ENCODE results near the gene HES4.
A peak's percentile ranks its signal among the peaks of the same experiment; 100 is the strongest.
"Not testable (repeated sequence)": the region's sequence is repeated elsewhere in the genome, so short reads cannot be mapped to it uniquely, and the experiment has no call there.

The HES4 gene

GRCh38 chr1:1033009-1033587, 33.2 kb upstream of the HES4 start:
- peak; percentile 62 for DNase-seq

DNA sequence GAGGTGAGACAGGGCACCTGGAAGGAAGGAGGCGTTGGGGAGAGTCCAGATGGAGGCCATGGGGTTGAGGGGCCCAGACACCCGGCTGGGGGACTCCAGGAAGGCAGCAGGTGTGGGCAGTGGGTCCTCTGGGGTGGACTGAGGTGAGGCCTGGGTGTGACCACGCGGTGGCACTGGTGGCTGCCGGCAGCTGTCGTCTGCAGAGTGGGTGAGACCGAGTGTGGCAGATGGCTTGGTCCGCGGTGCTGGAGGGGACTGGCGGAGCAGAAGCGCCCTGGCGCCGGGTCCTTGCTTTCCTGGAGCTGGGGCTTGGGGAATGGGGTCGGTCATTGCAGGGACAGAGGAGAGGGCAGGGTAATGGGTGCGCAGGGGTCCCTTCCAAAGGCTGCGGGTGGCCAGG, 32.5 kb upstream of the HES4 start:
- DNase-seq = no peak

DNA sequence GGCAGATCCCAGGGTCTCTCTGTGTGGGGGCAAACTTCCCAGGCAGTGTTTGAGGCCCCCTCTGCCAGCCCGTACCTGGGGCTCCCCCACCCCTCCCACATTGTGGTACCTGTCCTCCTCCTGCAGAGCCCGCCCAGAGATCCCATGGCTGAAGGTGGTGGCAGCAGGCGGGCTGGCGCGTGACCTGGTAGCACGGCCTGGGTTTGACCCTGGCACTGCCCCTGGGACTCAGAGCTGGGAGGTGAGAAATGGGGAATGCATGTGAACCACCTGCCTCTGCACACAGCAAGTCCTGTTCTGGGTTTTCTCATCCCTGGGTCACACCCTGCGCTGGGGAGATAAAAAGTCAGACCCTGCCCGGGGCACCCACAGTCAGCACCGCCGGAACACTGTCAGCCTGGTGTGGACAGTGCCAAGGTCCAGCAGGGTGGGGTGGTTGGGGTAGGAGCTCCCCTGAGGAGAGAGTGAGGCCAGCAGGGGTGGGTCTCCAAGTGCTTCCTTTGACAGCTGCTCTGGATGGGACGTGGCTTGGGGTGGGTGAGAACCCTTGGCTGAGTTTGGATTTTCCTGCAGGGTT, 31.9 kb upstream of the HES4 start:
- no peak for DNase-seq

DNA sequence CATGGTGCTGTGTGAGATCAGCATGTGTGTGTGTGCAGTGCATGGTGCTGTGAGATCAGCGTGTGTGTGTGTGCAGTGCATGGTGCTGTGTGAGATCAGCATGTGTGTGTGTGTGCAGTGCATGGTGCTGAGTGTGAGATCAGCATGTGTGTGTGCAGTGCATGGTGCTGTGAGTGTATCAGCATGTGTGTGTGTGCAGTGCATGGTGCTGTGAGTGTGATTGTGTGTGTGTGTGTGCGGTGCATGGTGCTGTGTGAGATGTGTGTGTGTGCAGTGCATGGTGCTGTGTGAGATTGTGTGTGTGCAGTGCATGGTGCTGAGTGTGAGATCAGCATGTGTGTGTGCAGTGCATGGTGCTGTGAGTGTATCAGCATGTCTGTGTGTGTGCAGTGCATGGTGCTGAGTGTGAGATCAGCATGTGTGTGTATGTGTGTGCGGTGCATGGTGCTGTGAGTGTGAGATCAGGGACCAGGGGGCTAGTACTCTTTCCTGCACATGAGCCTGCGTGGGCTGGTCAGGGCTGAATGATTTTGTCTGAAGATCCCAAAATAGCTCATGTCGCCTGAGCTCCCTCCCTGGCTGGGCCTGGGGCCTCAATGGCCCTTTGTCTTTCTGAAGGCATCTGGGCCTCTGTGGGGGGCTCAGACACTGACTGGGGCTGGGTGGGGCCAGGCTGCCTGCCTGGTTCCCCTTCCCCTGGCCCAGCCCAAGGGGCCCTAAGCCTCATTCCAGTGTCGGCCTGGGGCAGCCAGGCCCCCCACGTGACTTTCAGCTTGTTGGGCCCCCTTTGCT, 31.2 kb upstream of the HES4 start:
- not testable (repeated sequence) for DNase-seq

GRCh38 chr1:1027791-1028190, 27.9 kb upstream of the HES4 start:
- no peak for DNase-seq

GRCh38 chr1:1026599-1027413, 26.9 kb upstream of the HES4 start:
- no peak for DNase-seq

- no peak for DNase-seq
Measured at GRCh38 chr1:1025730-1026129, 25.8 kb upstream of the HES4 start.

DNA sequence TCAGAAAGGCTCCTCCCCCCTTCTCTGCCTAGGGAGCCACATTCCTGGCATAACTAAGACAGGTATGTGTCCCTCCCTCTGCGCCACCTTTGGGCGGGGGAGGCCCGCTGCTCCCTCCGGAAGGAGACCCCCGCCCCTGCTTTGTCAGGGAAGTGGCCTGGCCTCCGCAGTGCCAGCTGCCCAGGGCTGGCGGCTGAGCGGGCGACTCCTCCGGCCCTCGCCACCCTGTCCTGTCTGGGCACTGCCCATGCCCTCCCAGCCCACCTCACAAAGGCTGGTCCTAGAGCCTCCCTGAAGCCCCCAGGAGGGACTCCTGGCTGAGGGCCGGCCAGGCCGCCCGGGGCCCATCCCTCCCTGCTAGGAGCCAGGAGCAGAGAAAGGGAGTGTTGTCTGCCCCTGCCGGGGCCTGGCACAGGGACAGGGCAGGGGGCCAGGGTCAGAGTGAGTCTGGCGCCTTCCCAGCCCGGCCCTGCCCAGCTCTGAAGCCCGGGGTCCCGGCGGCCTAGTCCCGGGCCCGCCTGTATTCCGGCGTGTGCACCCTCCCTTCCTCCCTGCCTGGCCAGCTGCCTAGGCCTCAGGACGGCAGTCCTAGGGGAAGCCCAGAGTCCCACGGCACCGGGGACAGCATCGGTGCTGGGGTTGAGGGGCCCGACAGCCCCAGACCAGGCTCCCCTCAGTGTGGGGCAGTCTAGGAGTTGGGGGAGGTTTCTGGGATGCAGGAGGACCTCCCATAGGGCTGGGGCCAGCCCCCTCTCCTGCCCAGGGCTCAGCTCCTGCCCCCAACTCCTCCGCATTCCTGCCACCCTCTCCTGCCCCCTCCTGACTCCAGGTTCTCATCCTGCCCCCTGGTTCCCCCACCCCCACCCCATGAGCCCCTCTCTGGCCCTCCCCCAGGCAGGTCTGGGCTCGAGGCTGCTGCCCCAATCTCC, 25.1 kb upstream of the HES4 start:
- DNase-seq = no peak

DNA sequence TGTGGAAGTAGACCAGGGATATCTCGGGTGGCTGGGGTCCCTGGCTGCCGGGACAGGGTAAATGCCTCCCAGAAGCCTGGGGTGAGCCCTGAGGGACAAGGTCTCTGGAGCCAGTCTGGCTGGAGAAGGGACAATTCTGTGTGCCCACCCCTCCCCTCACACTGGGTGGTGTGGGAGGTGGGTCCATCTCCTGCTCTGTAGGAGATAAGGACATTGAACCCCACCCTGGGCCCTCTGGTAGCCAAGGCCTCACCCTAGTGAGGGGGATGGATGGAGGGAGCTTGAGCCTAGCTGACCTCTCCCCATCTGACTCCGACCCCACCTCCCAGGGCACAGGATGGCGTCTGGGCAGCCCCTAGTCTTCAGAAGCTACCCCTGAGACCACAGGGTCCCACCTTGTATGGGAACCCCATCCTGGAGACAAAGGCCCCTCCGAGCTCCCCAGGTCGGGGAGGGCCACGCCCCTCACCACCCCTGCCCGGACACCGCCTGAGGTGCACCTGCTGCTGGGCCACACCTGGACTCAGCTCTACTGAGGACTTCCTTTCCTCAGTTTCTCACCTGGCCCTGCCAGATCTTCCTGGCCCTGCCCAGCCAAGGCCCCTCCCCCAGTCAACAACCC, 24.4 kb upstream of the HES4 start:
- DNase-seq = no peak

DNA sequence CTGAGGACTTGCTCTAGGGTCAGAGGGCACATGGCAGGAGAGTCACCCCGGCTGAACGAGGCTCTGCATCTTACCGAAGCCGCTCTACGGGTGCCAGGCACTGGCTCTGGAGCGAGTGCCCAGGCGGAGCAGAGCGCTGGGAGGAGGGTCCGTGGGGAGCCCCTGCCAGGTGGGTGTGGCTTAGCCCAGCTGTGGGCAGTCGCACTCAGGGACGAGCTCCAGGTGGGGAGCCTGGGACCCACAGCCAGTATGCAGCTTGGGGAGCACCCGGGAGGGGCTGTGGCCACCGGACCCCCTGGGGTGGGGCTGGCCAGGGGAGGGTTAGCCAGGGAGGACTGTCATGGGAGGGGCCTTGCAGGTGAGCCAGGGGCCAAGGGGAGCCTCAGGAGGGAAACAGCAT, 23.8 kb upstream of the HES4 start:
- DNase-seq = no peak

- no peak for DNase-seq
Measured at GRCh38 chr1:1022302-1023009, 22.6 kb upstream of the HES4 start.

GRCh38 chr1:1021920-1022259, 22.0 kb upstream of the HES4 start:
- DNase-seq = no peak

DNA sequence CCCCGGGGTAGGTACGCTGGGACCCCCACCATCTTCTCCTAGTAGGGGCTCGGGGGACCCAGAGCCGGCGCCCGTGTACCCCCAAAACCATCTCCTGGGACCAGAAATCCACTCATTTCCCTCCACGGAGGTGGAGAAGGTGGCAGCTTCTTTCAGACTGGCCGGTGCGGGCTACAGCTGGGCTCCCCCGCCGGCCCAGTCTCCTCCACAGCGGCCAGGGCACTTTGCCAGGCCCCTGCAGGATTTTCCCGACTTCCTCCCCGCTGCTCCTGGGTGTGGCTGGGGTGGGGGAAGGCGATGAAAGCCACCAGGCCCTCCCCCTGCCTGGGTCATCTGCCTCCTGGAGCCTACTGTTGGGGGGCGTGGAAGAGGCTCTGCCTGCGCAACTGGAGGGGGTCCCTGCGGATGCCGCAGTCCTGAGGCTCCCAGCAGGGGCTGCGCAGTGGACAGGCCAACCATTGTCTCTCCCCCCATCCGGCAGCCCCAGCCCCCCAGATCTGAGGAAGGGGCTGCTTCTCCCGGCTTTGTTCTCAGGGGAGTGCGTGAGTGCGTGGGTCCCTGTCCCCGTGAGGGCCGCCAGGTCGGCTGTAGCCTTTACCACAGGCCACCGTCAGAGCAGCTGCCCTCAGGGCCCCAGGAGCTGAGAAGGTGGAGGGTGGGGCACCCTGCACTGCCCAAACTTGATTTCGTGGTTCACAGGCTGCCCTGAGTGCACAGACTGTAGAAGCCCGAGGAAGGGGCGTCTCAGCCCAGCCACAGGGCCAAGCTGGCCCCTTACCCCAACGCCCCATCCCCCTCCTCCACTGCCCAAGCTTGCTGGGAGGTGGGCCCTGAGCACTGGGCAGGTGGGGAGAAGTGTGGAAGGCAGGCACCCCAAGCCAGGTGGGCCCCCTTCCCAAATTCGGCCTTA, 21.4 kb upstream of the HES4 start:
- no peak for DNase-seq

DNA sequence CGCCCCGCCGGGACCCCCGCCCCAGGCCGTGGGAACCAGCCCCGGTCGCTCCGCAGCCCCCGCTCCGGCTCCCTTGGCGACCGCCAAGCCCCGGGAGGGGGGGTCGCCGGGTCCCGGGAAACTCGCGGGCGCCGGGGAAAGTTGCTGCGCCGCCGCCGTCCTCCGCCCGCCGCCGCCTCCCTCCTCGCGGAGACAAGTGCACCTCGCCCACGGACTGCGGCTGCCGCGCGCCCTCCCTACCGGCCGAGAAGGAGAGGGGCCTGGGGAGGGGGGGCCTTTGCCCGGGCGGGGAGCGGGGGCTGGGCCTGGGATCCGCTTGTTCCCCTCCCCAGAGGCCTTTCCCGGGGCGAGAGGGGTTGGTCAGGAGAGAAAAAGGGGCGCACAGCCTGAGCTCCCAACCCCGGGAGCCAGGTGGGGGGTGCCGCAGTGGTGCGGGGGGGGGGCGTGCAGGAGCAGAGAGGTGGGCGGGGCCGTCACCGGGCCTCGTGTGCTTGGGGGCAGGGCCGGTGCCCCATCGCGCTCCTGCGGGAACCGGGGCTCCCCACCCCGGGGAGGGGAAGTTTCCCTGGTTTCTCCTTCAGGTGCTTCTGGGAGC, 20.6 kb upstream of the HES4 start:
- no peak for DNase-seq

GRCh38 chr1:1020000-1020404, 20.1 kb upstream of the HES4 start, which contains the start of gene AGRN:
Gene AGRN, plus strand, starts transcription at chr1:1020120. Its CDS starts 53 bp downstream, at chr1:1020173.
- no peak for DNase-seq

- no peak for DNase-seq
Measured at GRCh38 chr1:1019122-1019999, 19.5 kb upstream of the HES4 start.

DNA sequence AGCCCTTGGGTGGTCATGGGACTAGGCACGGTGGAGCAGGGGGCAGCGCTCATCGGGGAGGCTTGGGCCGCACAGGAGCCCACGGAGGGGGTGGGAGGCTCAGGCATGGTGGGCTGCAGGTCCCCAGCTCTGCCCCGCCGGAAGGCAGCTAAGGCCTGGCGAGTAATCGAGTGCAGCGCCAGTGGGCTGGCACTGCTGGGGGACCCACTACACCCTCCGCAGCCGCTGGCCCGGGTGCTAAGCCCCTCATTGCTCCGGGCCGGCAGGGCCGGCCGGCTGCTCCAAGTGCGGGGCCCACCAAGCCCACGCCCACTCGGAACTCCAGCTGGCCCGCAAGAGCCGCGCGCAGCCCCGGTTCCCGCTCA, 18.4 kb upstream of the HES4 start:
- not testable (repeated sequence) for DNase-seq

DNA sequence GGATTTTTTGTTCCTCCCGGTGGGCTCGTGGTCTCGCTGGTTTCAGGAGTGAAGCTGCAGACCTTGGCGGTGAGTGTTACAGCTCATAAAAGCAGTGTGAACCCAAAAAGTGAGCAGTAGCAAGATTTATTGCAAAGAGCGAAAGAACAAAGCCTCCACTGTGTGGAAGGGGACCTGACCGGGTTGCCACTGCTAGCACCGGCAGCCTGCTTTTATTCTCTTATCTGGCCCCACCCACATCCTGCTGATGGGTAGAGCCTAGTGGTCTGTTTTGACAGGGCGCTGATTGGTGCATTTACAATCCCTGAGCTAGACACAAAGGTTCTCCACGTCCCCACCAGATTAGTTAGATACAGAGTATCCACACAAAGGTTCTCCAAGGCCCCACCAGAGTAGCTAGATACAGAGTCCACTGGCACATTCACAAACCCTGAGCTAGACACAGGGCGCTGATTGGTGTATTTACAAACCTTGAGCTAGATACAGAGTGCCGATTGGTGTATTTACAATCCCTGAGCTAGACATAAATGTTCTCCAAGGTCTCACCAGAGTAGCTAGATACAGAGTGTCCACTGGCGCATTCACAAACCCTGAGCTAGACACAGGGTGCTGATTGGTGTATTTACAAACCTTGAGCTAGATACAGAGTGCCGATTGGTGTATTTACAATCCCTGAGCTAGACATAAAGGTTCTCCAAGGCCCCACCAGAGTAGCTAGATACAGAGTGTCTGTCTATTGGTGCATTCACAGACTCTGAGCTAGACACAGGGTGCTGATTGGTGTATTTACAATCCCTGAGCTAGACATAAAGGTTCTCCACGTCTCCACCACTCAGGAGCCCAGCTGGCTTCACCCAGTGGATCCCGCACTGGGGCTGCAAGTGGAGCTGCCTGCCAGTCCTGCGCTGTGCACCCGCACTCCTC, 17.8 kb upstream of the HES4 start:
- not testable (repeated sequence) for DNase-seq

Data from NCI-H187 treated with DMSO at 0.1 percent for 48 hours (cell line).